Erythroblast (primary cell): Measurements from ENCODE around the gene RPUSD2.

Experiments
- DNase-seq, 2 experiments: peaks; one replicate each; lab custom pipeline; 2025; lab: John Stamatoyannopoulos, UW
- GATA1 ChIP-seq: IDR thresholded peaks from 2 replicates; pipeline ENCODE4 v1.6.1; 2011; ENCODE audit warnings: low read depth, mild to moderate bottlenecking, control low read depth, low read length, moderate library complexity
- POLR2A ChIP-seq: IDR thresholded peaks from 2 replicates; pipeline ENCODE4 v1.6.1; 2011; ENCODE audit warnings: mild to moderate bottlenecking, low read length

Gene RPUSD2

GRCh38 chr15:40582726-40583246 is 13.7 kb downstream of the RPUSD2 start:
- peak in 1 of 2 experiments; percentile 30 for DNase-seq

GRCh38 chr15:40584191-40584590 is 15.1 kb downstream of the RPUSD2 start:
- TF ChIP-seq POLR2A, result no peak
- no peak for TF ChIP-seq GATA1
- no peak for DNase-seq

More at GRCh38 chr15:40582726-40583246, 13.7 kb downstream of the RPUSD2 start:
- no peak for TF ChIP-seq GATA1
- no peak for TF ChIP-seq POLR2A

GRCh38 chr15:40590667-40591050 is 21.6 kb downstream of the RPUSD2 start:
- no peak for TF ChIP-seq GATA1
- no peak for TF ChIP-seq POLR2A
- peak in 1 of 2 experiments; percentile 9 for DNase-seq

- TF ChIP-seq POLR2A, result no peak
- TF ChIP-seq GATA1, result no peak
Observed at GRCh38 chr15:40591389-40591788, 22.3 kb downstream of the RPUSD2 start.

GRCh38 chr15:40593165-40593564 is 24.1 kb downstream of the RPUSD2 start:
- DNase-seq, result peak; percentile 46 to 65
- TF ChIP-seq POLR2A (no peak), GATA1 (no peak)

More at GRCh38 chr15:40591389-40591788, 22.3 kb downstream of the RPUSD2 start:
- peak in 1 of 2 experiments; percentile 8 for DNase-seq

GRCh38 chr15:40593588-40594428 is 24.7 kb downstream of the RPUSD2 start, which contains the start of gene KNL1:
Gene KNL1, plus strand, starts transcription at chr15:40594249. Its CDS starts 8,683 bp downstream, at chr15:40602932.
- peak; percentile 96 to 98 for DNase-seq
- TF ChIP-seq GATA1 (no peak), POLR2A (peak; percentile 93)

GRCh38 chr15:40594429-40594836 is 25.3 kb downstream of the RPUSD2 start:
- TF ChIP-seq POLR2A, result peak; percentile 82
- TF ChIP-seq GATA1, result no peak
- peak; percentile 83 to 86 for DNase-seq

GRCh38 chr15:40595219-40595618 is 26.1 kb downstream of the RPUSD2 start:
- DNase-seq, result peak; percentile 23 to 51
- TF ChIP-seq GATA1 (no peak), POLR2A (no peak)

GRCh38 chr15:40595773-40596172 is 26.7 kb downstream of the RPUSD2 start:
- no peak for DNase-seq
- no peak for TF ChIP-seq GATA1
- TF ChIP-seq POLR2A, result no peak

GRCh38 chr15:40597024-40597423 is 27.9 kb downstream of the RPUSD2 start:
- no peak for DNase-seq
- TF ChIP-seq POLR2A (no peak), GATA1 (no peak)

- TF ChIP-seq GATA1 (no peak), POLR2A (no peak)
- DNase-seq, result no peak
Observed at GRCh38 chr15:40598126-40598525, 29.0 kb downstream of the RPUSD2 start.

GRCh38 chr15:40598672-40599071 is 29.6 kb downstream of the RPUSD2 start:
- TF ChIP-seq POLR2A, result no peak
- no peak for TF ChIP-seq GATA1
- no peak for DNase-seq

- TF ChIP-seq GATA1 (no peak), POLR2A (no peak)
- no peak for DNase-seq
Observed at GRCh38 chr15:40600956-40601355, 31.9 kb downstream of the RPUSD2 start.

GRCh38 chr15:40603935-40604334 is 34.8 kb downstream of the RPUSD2 start:
- DNase-seq, result no peak
- TF ChIP-seq GATA1 (no peak), POLR2A (no peak)
